ENCODE results near the gene C8A.

C8A gene

DNA sequence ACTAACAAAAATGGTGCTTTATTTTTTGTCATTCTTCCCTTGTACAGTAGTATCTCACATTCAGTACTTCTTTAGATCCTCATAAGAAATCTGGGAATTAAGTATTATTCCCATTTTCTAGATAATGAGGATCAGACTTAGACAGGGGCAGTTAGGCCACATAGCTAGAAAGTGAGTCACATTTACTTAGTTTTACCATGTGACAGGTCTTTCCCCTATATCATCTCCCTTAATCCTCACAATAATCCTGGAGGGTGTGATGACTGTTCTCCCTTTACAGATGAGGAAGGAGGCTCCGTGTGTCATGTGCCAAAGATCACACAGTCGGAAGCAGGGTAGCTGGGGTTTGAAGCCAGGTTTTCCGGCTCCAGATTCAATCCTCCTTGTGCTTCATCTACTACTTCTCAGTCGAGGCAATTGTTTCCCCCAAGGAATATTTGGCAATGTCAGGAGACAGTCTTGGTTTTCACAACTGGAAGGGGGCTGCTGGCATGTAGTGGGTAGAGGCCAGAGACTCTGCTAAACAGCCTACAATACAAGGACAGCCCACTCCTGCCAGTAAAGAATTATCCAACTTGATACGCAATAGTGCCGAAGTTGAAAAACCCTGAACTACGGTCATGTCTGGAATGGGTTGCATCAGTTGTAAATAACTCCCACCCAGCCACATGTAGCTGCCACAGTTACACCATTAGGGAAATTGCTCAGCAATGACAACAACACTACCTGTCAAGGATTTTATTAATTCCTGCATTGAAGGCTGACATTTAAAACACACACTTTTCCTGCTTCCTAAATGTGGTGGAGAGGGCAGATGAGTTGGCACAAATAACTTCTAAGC lies 56.7 kb downstream of the C8A start:
- TF ChIP-seq USF1 (IDR thresholded peaks at IDR 0.05): no peak
- TF ChIP-seq ZBTB7A (IDR thresholded peaks at IDR 0.05; ENCODE audit: low read depth): no peak
- TF ChIP-seq, protein P1, sequence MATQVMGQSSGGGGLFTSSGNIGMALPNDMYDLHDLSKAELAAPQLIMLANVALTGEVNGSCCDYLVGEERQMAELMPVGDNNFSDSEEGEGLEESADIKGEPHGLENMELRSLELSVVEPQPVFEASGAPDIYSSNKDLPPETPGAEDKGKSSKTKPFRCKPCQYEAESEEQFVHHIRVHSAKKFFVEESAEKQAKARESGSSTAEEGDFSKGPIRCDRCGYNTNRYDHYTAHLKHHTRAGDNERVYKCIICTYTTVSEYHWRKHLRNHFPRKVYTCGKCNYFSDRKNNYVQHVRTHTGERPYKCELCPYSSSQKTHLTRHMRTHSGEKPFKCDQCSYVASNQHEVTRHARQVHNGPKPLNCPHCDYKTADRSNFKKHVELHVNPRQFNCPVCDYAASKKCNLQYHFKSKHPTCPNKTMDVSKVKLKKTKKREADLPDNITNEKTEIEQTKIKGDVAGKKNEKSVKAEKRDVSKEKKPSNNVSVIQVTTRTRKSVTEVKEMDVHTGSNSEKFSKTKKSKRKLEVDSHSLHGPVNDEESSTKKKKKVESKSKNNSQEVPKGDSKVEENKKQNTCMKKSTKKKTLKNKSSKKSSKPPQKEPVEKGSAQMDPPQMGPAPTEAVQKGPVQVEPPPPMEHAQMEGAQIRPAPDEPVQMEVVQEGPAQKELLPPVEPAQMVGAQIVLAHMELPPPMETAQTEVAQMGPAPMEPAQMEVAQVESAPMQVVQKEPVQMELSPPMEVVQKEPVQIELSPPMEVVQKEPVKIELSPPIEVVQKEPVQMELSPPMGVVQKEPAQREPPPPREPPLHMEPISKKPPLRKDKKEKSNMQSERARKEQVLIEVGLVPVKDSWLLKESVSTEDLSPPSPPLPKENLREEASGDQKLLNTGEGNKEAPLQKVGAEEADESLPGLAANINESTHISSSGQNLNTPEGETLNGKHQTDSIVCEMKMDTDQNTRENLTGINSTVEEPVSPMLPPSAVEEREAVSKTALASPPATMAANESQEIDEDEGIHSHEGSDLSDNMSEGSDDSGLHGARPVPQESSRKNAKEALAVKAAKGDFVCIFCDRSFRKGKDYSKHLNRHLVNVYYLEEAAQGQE (IDR thresholded peaks at IDR 0.05; ENCODE audit: low read depth): no peak
- no peak for TF ChIP-seq FOXM1 (IDR thresholded peaks at IDR 0.05; ENCODE audit: borderline replicate concordance, low read depth)
- TF ChIP-seq TAF1 (IDR thresholded peaks at IDR 0.05; ENCODE audit: low read depth): no peak
- TF ChIP-seq, protein P2, sequence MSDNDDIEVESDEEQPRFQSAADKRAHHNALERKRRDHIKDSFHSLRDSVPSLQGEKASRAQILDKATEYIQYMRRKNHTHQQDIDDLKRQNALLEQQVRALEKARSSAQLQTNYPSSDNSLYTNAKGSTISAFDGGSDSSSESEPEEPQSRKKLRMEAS (IDR thresholded peaks at IDR 0.05): no peak
- TF ChIP-seq YY1 (IDR thresholded peaks at IDR 0.05; ENCODE audit: low read depth): no peak
- TF ChIP-seq EP300 (IDR thresholded peaks at IDR 0.05; ENCODE audit: borderline replicate concordance): no peak
- TF ChIP-seq TEAD4 (IDR thresholded peaks at IDR 0.05): no peak
- no peak for TF ChIP-seq EGR1 (IDR thresholded peaks at IDR 0.05)
- no peak for TF ChIP-seq CEBPB (IDR thresholded peaks at IDR 0.05)
- no peak for TF ChIP-seq CREB1 (IDR thresholded peaks at IDR 0.05; ENCODE audit: low read depth)
- TF ChIP-seq NFIC (IDR thresholded peaks at IDR 0.05): no peak
- no peak for TF ChIP-seq TCF12 (IDR thresholded peaks at IDR 0.05; ENCODE audit: low read depth)

DNA sequence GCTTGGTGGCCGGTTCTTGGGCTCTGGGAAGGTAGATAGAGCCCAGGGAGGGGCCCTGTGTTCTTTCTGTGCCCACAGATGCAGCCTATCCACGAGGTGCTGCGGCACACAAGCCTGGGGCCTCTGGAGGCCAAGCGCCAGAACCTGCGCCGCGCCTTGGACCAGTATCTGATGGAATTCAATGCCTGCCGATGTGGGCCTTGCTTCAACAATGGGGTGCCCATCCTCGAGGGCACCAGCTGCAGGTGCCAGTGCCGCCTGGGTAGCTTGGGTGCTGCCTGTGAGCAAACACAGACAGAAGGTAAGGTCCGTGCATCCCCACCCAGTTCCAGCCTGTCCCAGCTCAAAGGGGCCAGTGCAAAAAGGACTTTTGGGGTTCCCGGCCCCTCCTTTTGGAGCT lies 57.7 kb downstream of the C8A start:
- TF ChIP-seq NFIC (IDR thresholded peaks at IDR 0.05): no peak
- TF ChIP-seq CREB1 (IDR thresholded peaks at IDR 0.05; ENCODE audit: low read depth): no peak
- TF ChIP-seq EGR1 (IDR thresholded peaks at IDR 0.05): no peak
- TF ChIP-seq USF1 (IDR thresholded peaks at IDR 0.05): no peak
- TF ChIP-seq RAD21 (IDR thresholded peaks at IDR 0.05; ENCODE audit: low read depth): no peak
- TF ChIP-seq FOXM1 (IDR thresholded peaks at IDR 0.05; ENCODE audit: borderline replicate concordance, low read depth): no peak
- no peak for TF ChIP-seq ZBTB7A (IDR thresholded peaks at IDR 0.05; ENCODE audit: low read depth)
- TF ChIP-seq EP300 (IDR thresholded peaks at IDR 0.05; ENCODE audit: borderline replicate concordance): no peak
- TF ChIP-seq TAF1 (IDR thresholded peaks at IDR 0.05; ENCODE audit: low read depth): no peak

GRCh38 chr1:56915960-56916359 lies 61.4 kb downstream of the C8A start:
- TF ChIP-seq TCF12 (IDR thresholded peaks at IDR 0.05; ENCODE audit: low read depth) (no peak), TAF1 (IDR thresholded peaks at IDR 0.05; ENCODE audit: low read depth) (no peak), NFIC (IDR thresholded peaks at IDR 0.05) (no peak), EP300 (IDR thresholded peaks at IDR 0.05; ENCODE audit: borderline replicate concordance) (no peak), YY1 (IDR thresholded peaks at IDR 0.05; ENCODE audit: low read depth) (no peak), TEAD4 (IDR thresholded peaks at IDR 0.05) (no peak), USF1 (IDR thresholded peaks at IDR 0.05) (no peak), CREB1 (IDR thresholded peaks at IDR 0.05; ENCODE audit: low read depth) (no peak), EGR1 (IDR thresholded peaks at IDR 0.05) (no peak), ZBTB7A (IDR thresholded peaks at IDR 0.05; ENCODE audit: low read depth) (no peak), FOXM1 (IDR thresholded peaks at IDR 0.05; ENCODE audit: borderline replicate concordance, low read depth) (no peak), CEBPB (IDR thresholded peaks at IDR 0.05) (no peak), RAD21 (IDR thresholded peaks at IDR 0.05; ENCODE audit: low read depth) (no peak)
- TF ChIP-seq, protein P1 (IDR thresholded peaks at IDR 0.05; ENCODE audit: low read depth): no peak
- TF ChIP-seq, protein P2 (IDR thresholded peaks at IDR 0.05): no peak

- no peak for TF ChIP-seq EP300 (IDR thresholded peaks at IDR 0.05; ENCODE audit: borderline replicate concordance)
- no peak for TF ChIP-seq YY1 (IDR thresholded peaks at IDR 0.05; ENCODE audit: low read depth)
- TF ChIP-seq, protein P1 (IDR thresholded peaks at IDR 0.05; ENCODE audit: low read depth): no peak
- TF ChIP-seq TCF12 (IDR thresholded peaks at IDR 0.05; ENCODE audit: low read depth): no peak
- TF ChIP-seq FOXM1 (IDR thresholded peaks at IDR 0.05; ENCODE audit: borderline replicate concordance, low read depth): no peak
- TF ChIP-seq EGR1 (IDR thresholded peaks at IDR 0.05): no peak
- no peak for TF ChIP-seq CEBPB (IDR thresholded peaks at IDR 0.05)
- TF ChIP-seq, protein P2 (IDR thresholded peaks at IDR 0.05): no peak
- TF ChIP-seq TEAD4 (IDR thresholded peaks at IDR 0.05): no peak
- TF ChIP-seq ZBTB7A (IDR thresholded peaks at IDR 0.05; ENCODE audit: low read depth): no peak
- TF ChIP-seq USF1 (IDR thresholded peaks at IDR 0.05): no peak
- no peak for TF ChIP-seq NFIC (IDR thresholded peaks at IDR 0.05)
- TF ChIP-seq CREB1 (IDR thresholded peaks at IDR 0.05; ENCODE audit: low read depth): no peak
- no peak for TF ChIP-seq TAF1 (IDR thresholded peaks at IDR 0.05; ENCODE audit: low read depth)
- TF ChIP-seq RAD21 (IDR thresholded peaks at IDR 0.05; ENCODE audit: low read depth): no peak
These were observed 62.0 kb downstream of the C8A start for GRCh38 chr1:56916630-56917029.

All from Ishikawa (cell line).